HepG2 (cell line): ENCODE results near the gene MRFAP1L1.

ENCODE experiments used
- CHD4 ChIP-seq: fragments of 200-600 bp; sonication (generic); IDR thresholded peaks from 2 replicates; pipeline ENCODE4 v1.7.0; 2017; ENCODE audit warnings: mild to moderate bottlenecking, low read length, borderline replicate concordance
- CTCF ChIP-seq: sonication (generic); formaldehyde crosslinking; IDR thresholded peaks from 2 replicates; pipeline ENCODE4 v1.5.0; 2020; ENCODE audit warnings: mild to moderate bottlenecking, missing genetic modification reagents, moderate library complexity
- EEA1 ChIP-seq: sonication (generic); formaldehyde crosslinking; IDR thresholded peaks from 2 replicates; pipeline ENCODE4 v1.5.1; 2020; ENCODE audit warnings: mild to moderate bottlenecking, missing genetic modification reagents, borderline replicate concordance
- ELF4 ChIP-seq: sonication (generic); formaldehyde crosslinking; IDR thresholded peaks from 2 replicates; pipeline ENCODE4 v1.5.0; 2020; ENCODE audit warnings: missing genetic modification reagents, mild to moderate bottlenecking, moderate library complexity, borderline replicate concordance
- EP300 ChIP-seq, 3 experiments: sonication (generic) in 1 of 3; formaldehyde crosslinking in 1 of 3; IDR thresholded peaks; 2 replicates each; pipeline versions ENCODE4 v1.5.1 to v1.6.1; 2011 to 2020; ENCODE audit warnings: low read depth in 2 of 3, low read length in 2 of 3, borderline replicate concordance in 1 of 3, improper control_type of control experiment in 1 of 3, mild to moderate bottlenecking in 1 of 3, missing genetic modification reagents in 1 of 3, moderate library complexity in 1 of 3
- JUN ChIP-seq: sonication (generic); formaldehyde crosslinking; IDR thresholded peaks from 2 replicates; pipeline ENCODE4 v1.4.0; 2020; ENCODE audit warnings: mild to moderate bottlenecking, missing genetic modification reagents
- ZFX ChIP-seq: sonication (generic); formaldehyde crosslinking; IDR thresholded peaks from 2 replicates; pipeline ENCODE4 v1.4.0; 2020; ENCODE audit warnings: mild to moderate bottlenecking, low read depth, missing genetic modification reagents, moderate library complexity
- ZNF644 ChIP-seq: IDR thresholded peaks from 2 replicates; pipeline ENCODE4 v1.6.1; 2016; ENCODE audit warnings: low read depth
- ZNF740 ChIP-seq: sonication (generic); formaldehyde crosslinking; IDR thresholded peaks from 2 replicates; pipeline ENCODE4 v1.4.0; 2020; ENCODE audit warnings: missing genetic modification reagents
- ZSCAN29 ChIP-seq: sonication (generic); formaldehyde crosslinking; conservative IDR thresholded peaks from 2 replicates; pipeline ENCODE4 v1.4.0; 2020; ENCODE audit warnings: mild to moderate bottlenecking, missing genetic modification reagents
- TF ChIP-seq, protein P1 (sequence below): sonication (generic); formaldehyde crosslinking; IDR thresholded peaks from 2 replicates; pipeline ENCODE4 v1.4.0; 2020; ENCODE audit warnings: missing genetic modification reagents, mild to moderate bottlenecking, borderline replicate concordance

GRCh38 chr4:6684656-6685055 lies 25.0 kb downstream of the MRFAP1L1 start:
- TF ChIP-seq EP300 (IDR thresholded peaks at IDR 0.05; ENCODE audit: low read depth in 2 of 2, low read length in 2 of 2) = no peak
- TF ChIP-seq EP300 (CRISPR knock-in tag; IDR thresholded peaks at IDR 0.05; ENCODE audit: borderline replicate concordance) = no peak
- TF ChIP-seq CHD4 = no peak
- no peak for TF ChIP-seq ZFX (CRISPR knock-in tag)
- TF ChIP-seq CTCF (CRISPR knock-in tag) = no peak
- no peak for TF ChIP-seq EEA1 (CRISPR knock-in tag)
- TF ChIP-seq ZNF644 (CRISPR knock-in tag) = no peak
- TF ChIP-seq, protein P1, sequence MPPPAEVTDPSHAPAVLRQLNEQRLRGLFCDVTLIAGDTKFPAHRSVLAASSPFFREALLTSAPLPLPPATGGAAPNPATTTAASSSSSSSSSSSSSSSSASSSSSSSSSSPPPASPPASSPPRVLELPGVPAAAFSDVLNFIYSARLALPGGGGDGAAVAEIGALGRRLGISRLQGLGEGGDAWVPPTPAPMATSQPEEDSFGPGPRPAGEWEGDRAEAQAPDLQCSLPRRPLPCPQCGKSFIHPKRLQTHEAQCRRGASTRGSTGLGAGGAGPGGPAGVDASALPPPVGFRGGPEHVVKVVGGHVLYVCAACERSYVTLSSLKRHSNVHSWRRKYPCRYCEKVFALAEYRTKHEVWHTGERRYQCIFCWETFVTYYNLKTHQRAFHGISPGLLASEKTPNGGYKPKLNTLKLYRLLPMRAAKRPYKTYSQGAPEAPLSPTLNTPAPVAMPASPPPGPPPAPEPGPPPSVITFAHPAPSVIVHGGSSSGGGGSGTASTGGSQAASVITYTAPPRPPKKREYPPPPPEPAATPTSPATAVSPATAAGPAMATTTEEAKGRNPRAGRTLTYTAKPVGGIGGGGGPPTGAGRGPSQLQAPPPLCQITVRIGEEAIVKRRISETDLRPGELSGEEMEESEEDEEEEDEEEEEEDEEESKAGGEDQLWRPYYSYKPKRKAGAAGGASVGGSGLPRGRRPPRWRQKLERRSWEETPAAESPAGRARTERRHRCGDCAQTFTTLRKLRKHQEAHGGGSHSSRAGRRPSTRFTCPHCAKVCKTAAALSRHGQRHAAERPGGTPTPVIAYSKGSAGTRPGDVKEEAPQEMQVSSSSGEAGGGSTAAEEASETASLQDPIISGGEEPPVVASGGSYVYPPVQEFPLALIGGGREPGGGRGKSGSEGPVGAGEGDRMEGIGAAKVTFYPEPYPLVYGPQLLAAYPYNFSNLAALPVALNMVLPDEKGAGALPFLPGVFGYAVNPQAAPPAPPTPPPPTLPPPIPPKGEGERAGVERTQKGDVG (CRISPR knock-in tag) = no peak
- no peak for TF ChIP-seq ZSCAN29
- no peak for TF ChIP-seq JUN (CRISPR knock-in tag)
- TF ChIP-seq ELF4 (CRISPR knock-in tag) = no peak
- no peak for TF ChIP-seq ZNF740 (CRISPR knock-in tag)
